ENCODE data around the gene ALDH2. TPM values are rescaled to one million over a fixed set of nuclear protein-coding genes. Genes with fewer than 3 reads are reported as not detected.

ALDH2 gene
- total and polyA plus RNA-seq, 2 donors (not counting 1 experiment from before 2014, with no cell fraction given): 7.0 to 22.3 TPM

DNA sequence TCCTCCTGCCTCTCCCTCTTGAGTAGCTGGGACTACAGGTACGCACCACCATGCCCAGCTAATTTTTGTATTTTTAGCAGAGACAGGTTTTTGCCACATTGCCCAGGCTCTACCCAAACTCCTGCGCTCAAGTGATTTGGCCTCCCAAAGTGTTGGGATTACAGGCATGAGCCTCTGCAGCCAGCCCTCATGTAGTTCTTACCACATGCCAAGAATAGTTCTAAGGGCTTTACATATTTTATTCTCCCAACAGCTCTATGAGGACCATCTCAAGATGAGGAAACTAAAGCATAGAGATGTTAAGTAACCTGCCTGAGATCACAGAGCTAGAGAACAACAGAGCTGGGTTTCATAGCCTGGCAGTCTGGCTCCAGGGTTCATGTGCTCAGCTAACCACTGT lies 37.9 kb upstream of the ALDH2 start:
- Mint-ChIP-seq H3K27ac (no peak overlapping the region), H3K4me1 (peaks cover 11% of the 10 kb centered on the region), H3K9me3 (ENCODE audit: insufficient read depth) (no peaks in the 10 kb centered on the region), H3K4me3 (no peak overlapping the region), H3K27me3 (no peaks in the 10 kb centered on the region)
- no peak for DNase-seq
- intact Hi-C loops (cut with micrococcal nuclease): no loop called here
- POLR2A ChIA-PET: no interaction called here
- Histone ChIP-seq H3K36me3 (replicated peaks in 1 of 2; ENCODE audit: control extremely low read depth in 1 of 2, control insufficient read depth in 1 of 2, extremely low read depth in 1 of 2, insufficient read depth in 2 of 2, low read length in 1 of 2) (peaks cover 11 to 13% of the 10 kb centered on the region in 2 experiments), H3K4me1 (ENCODE audit: control insufficient read depth in 2 of 2, insufficient read depth in 2 of 2, low read length in 2 of 2) (peaks cover 0 to 12% of the 10 kb centered on the region in 2 donors), H3K27me3 (replicated peaks in 1 of 4; ENCODE audit: control extremely low read depth in 1 of 4, control insufficient read depth in 3 of 4, insufficient read depth in 4 of 4, low read length in 3 of 4) (no peaks in the 10 kb centered on the region), H4K20me1 (ENCODE audit: control insufficient read depth, insufficient read depth, low read length, poor library complexity, severe bottlenecking) (no peaks in the 10 kb centered on the region), H3K9ac (ENCODE audit: low read length) (no peak overlapping the region), H3K9me3 (ENCODE audit: control extremely low read depth in 1 of 3, control insufficient read depth in 2 of 3, insufficient read depth in 1 of 3, low read length in 2 of 3) (no peaks in the 10 kb centered on the region), H3K4me2 (replicated peaks; ENCODE audit: low read depth, low read length, poor library complexity, severe bottlenecking) (no peak overlapping the region), H3K4me3 (ENCODE audit: control extremely low read depth in 1 of 5, extremely low read depth in 1 of 5, insufficient read depth in 1 of 5, low read depth in 2 of 5, low read length in 4 of 5) (no peak overlapping the region), H3K27ac (ENCODE audit: low read length in 2 of 2) (no peak overlapping the region), H2AFZ (ENCODE audit: insufficient read depth, low read depth, low read length, poor library complexity, severe bottlenecking) (no peak overlapping the region), H3K79me2 (ENCODE audit: control insufficient read depth, insufficient read depth, low read length) (no peaks in the 10 kb centered on the region)
- TF ChIP-seq EZH2 (IDR thresholded peaks at IDR 0.05; ENCODE audit: borderline replicate concordance, insufficient read depth, low read depth, low read length, poor library complexity, severe bottlenecking): no peak
- TF ChIP-seq, protein P1, sequence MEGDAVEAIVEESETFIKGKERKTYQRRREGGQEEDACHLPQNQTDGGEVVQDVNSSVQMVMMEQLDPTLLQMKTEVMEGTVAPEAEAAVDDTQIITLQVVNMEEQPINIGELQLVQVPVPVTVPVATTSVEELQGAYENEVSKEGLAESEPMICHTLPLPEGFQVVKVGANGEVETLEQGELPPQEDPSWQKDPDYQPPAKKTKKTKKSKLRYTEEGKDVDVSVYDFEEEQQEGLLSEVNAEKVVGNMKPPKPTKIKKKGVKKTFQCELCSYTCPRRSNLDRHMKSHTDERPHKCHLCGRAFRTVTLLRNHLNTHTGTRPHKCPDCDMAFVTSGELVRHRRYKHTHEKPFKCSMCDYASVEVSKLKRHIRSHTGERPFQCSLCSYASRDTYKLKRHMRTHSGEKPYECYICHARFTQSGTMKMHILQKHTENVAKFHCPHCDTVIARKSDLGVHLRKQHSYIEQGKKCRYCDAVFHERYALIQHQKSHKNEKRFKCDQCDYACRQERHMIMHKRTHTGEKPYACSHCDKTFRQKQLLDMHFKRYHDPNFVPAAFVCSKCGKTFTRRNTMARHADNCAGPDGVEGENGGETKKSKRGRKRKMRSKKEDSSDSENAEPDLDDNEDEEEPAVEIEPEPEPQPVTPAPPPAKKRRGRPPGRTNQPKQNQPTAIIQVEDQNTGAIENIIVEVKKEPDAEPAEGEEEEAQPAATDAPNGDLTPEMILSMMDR (IDR thresholded peaks at IDR 0.05): no peak
- 100% methylated on average over 2 of the region's 2 CpGs for WGBS (ENCODE audit: insufficient coverage)
- ATAC-seq (ENCODE audit: low read depth): no peak
- CTCF ChIA-PET: no interaction called here

DNA sequence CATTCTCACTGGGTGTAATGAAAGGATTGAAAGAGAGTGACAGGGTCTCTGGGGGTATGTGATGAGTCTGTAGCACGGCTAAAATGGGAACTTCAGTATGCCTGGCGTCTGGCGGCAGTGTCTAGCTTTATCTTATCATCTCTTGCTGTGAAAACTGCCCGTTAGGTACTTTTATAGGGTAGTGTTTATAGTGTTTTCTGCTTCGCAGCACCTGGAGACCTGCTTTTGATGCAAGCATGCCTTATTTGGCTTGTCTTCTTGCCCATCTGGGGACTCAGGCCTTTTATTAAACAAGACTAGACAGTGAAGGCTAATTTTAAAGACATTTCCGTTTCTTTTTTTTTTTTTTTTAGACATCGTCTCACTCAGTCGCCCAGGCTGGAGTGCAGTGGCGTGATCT lies 36.3 kb upstream of the ALDH2 start:
- POLR2A ChIA-PET: interaction anchor here (0.6 kb wide), 1 partner anchor 22 kb away, joined by 4 read pairs; no protein-coding TSS in a partner anchor
- Histone ChIP-seq H3K4me3 (ENCODE audit: control extremely low read depth in 1 of 5, extremely low read depth in 1 of 5, insufficient read depth in 1 of 5, low read depth in 2 of 5, low read length in 4 of 5) (no peak overlapping the region), H4K20me1 (ENCODE audit: control insufficient read depth, insufficient read depth, low read length, poor library complexity, severe bottlenecking) (no peaks in the 10 kb centered on the region), H3K79me2 (ENCODE audit: control insufficient read depth, insufficient read depth, low read length) (no peaks in the 10 kb centered on the region), H3K9ac (ENCODE audit: low read length) (no peak overlapping the region), H3K27ac (ENCODE audit: low read length in 2 of 2) (no peak overlapping the region), H2AFZ (ENCODE audit: insufficient read depth, low read depth, low read length, poor library complexity, severe bottlenecking) (no peak overlapping the region), H3K9me3 (ENCODE audit: control extremely low read depth in 1 of 3, control insufficient read depth in 2 of 3, insufficient read depth in 1 of 3, low read length in 2 of 3) (no peaks in the 10 kb centered on the region), H3K4me2 (replicated peaks; ENCODE audit: low read depth, low read length, poor library complexity, severe bottlenecking) (peak overlapping the region; percentile 9), H3K4me1 (ENCODE audit: control insufficient read depth in 2 of 2, insufficient read depth in 2 of 2, low read length in 2 of 2) (peaks cover 0 to 12% of the 10 kb centered on the region in 2 donors), H3K27me3 (replicated peaks in 1 of 4; ENCODE audit: control extremely low read depth in 1 of 4, control insufficient read depth in 3 of 4, insufficient read depth in 4 of 4, low read length in 3 of 4) (no peaks in the 10 kb centered on the region), H3K36me3 (replicated peaks in 1 of 2; ENCODE audit: control extremely low read depth in 1 of 2, control insufficient read depth in 1 of 2, extremely low read depth in 1 of 2, insufficient read depth in 2 of 2, low read length in 1 of 2) (peaks cover 11 to 17% of the 10 kb centered on the region in 2 experiments)
- CTCF ChIA-PET: interaction anchor here (0.8 kb wide), 1 partner anchor 24 kb away, joined by 3 read pairs; no protein-coding TSS in a partner anchor
- no peak for TF ChIP-seq EZH2 (IDR thresholded peaks at IDR 0.05; ENCODE audit: borderline replicate concordance, insufficient read depth, low read depth, low read length, poor library complexity, severe bottlenecking)
- TF ChIP-seq, protein P1 (IDR thresholded peaks at IDR 0.05): no peak
- peak overlapping the region; percentile 83 for H3K27ac Mint-ChIP-seq
- peak overlapping the region; percentile 7 for H3K4me3 Mint-ChIP-seq
- WGBS (ENCODE audit: insufficient coverage): 74% methylated on average over 5 of the region's 9 CpGs
- peak; percentile 13 for DNase-seq
- no peaks in the 10 kb centered on the region for H3K9me3 Mint-ChIP-seq (ENCODE audit: insufficient read depth)
- ATAC-seq (ENCODE audit: low read depth): peak; percentile 62
- H3K27me3 Mint-ChIP-seq: no peaks in the 10 kb centered on the region
- intact Hi-C loops (cut with micrococcal nuclease): no loop called here
- peaks cover 11% of the 10 kb centered on the region for H3K4me1 Mint-ChIP-seq

All from B cell (primary cell).